Endothelial cell of umbilical vein (primary cell): Measurements from ENCODE around the gene GOLGA6B. TPM values are rescaled to one million over a fixed set of nuclear protein-coding genes. Genes with fewer than 3 reads are reported as not detected.

Experiments
- BruUV-seq: library from RNA; stranded (reverse); fragments of 400-500 nt; replicated peaks from 2 replicates; lab custom pipeline; 2021; lab: Mats Ljungman, UMichigan
- CTCF ChIA-PET: fragments of 300-600, 350-600 bp; sonication (Branson Sonifier 250); formaldehyde crosslinking; loops from one replicate; lab custom pipeline; 2021; ENCODE audit warnings: antibody characterized with exemption, inconsistent platforms; lab: Charles Lee
- POLR2A ChIA-PET: fragments of 300-600, 350-600 bp; sonication (Branson Sonifier 250); formaldehyde crosslinking; loops from one replicate; lab custom pipeline; 2021; ENCODE audit warnings: antibody characterized with exemption, inconsistent platforms; lab: Charles Lee
- DNase-seq: peaks from one replicate; pipeline ENCODE4 v3.0.0-alpha.2; 2011; ENCODE audit warnings: low read depth, low spot score
- FAIRE-seq: peaks from 2 replicates; lab custom pipeline; 2011; peaks lifted over from hg19 to GRCh38; lab: Jason Lieb, UNC
- H2AFZ ChIP-seq: 2 replicates; pipeline ENCODE4 v1.6.0; 2012; ENCODE audit warnings: low read depth, low read length, control low read depth, inconsistent platforms
- H3K27ac ChIP-seq: 2 replicates; pipeline ENCODE4 v1.5.1; 2011; ENCODE audit warnings: low read depth, mild to moderate bottlenecking, control low read depth, low read length, moderate library complexity; ENCODE audit not compliant: insufficient read depth
- H3K27me3 ChIP-seq, 2 experiments: 2 replicates each; pipeline versions ENCODE4 v1.6.0 to v1.6.1; 2011; ENCODE audit warnings: low read length in 2 of 2, mixed read lengths in 1 of 2; ENCODE audit not compliant: control insufficient read depth in 2 of 2, insufficient read depth in 2 of 2
- H3K36me3 ChIP-seq, 2 experiments: 2 replicates in 1 of 2; 3 replicates in 1 of 2; pipeline ENCODE4 v1.5.1; 2011; ENCODE audit warnings: low read length in 2 of 2, mild to moderate bottlenecking in 1 of 2, moderate library complexity in 1 of 2; ENCODE audit not compliant: control insufficient read depth in 2 of 2, insufficient read depth in 2 of 2; ENCODE audit errors: extremely low read depth in 1 of 2
- H3K4me1 ChIP-seq: 3 replicates; pipeline ENCODE4 v1.5.1; 2011; ENCODE audit warnings: mild to moderate bottlenecking, low read length; ENCODE audit not compliant: control insufficient read depth, insufficient read depth; ENCODE audit errors: extremely low read depth
- H3K4me2 ChIP-seq: 2 replicates; pipeline ENCODE4 v1.6.1; 2011; ENCODE audit warnings: low read length, control low read depth, mixed read lengths; ENCODE audit not compliant: insufficient read depth
- H3K4me3 ChIP-seq, 3 experiments: fragments of 200-600 bp in 1 of 3; sonication (generic), shearing (Covaris generic) in 1 of 3; replicated peaks in 1 of 3; 2 replicates each; pipeline ENCODE4 v1.5.1; 2011 to 2016; ENCODE audit warnings: control low read depth in 3 of 3, low read length in 3 of 3, mild to moderate bottlenecking in 2 of 3, inconsistent platforms in 1 of 3, low read depth in 1 of 3, moderate library complexity in 1 of 3; ENCODE audit not compliant: insufficient read depth in 1 of 3
- H3K79me2 ChIP-seq: 2 replicates; pipeline ENCODE4 v1.6.0; 2012; ENCODE audit warnings: low read length, inconsistent platforms; ENCODE audit not compliant: control insufficient read depth, insufficient read depth
- H3K9ac ChIP-seq: replicated peaks from 2 replicates; pipeline ENCODE3; 2011; ENCODE audit warnings: low read length, control low read depth; ENCODE audit not compliant: insufficient read depth; ENCODE audit errors: extremely low read depth
- H3K9me1 ChIP-seq: replicated peaks from 3 replicates; pipeline ENCODE4 v1.6.0; 2011; ENCODE audit warnings: mild to moderate bottlenecking, low read length; ENCODE audit not compliant: control insufficient read depth, insufficient read depth; ENCODE audit errors: extremely low read depth
- H3K9me3 ChIP-seq: replicated peaks from 2 replicates; pipeline ENCODE4 v1.5.1; 2012; ENCODE audit warnings: low read length, inconsistent platforms; ENCODE audit not compliant: control insufficient read depth, insufficient read depth
- H4K20me1 ChIP-seq: replicated peaks from 2 replicates; pipeline ENCODE3; 2011; ENCODE audit warnings: mild to moderate bottlenecking, low read length; ENCODE audit not compliant: control insufficient read depth, insufficient read depth; ENCODE audit errors: extremely low read depth
- EZH2 ChIP-seq: IDR thresholded peaks from 2 replicates; pipeline ENCODE4 v1.6.1; 2012; ENCODE audit warnings: borderline replicate concordance, low read depth, mild to moderate bottlenecking, moderate library complexity, low read length, inconsistent platforms; ENCODE audit not compliant: severe bottlenecking
- FOS ChIP-seq: IDR thresholded peaks from 2 replicates; pipeline ENCODE4 v1.6.1; 2011; ENCODE audit warnings: mild to moderate bottlenecking, low read length, moderate library complexity, borderline replicate concordance; ENCODE audit not compliant: insufficient read depth
- GATA2 ChIP-seq: IDR thresholded peaks from 2 replicates; pipeline ENCODE4 v1.7.0; 2011; ENCODE audit warnings: low read depth, mild to moderate bottlenecking, moderate library complexity, mixed read lengths, low read length; ENCODE audit not compliant: insufficient read length, insufficient read depth
- JUN ChIP-seq: IDR thresholded peaks from 2 replicates; pipeline ENCODE4 v1.6.1; 2011; ENCODE audit warnings: borderline replicate concordance, low read depth; ENCODE audit not compliant: insufficient read length, insufficient read depth
- MYC ChIP-seq: IDR thresholded peaks from one replicate; pipeline ENCODE4 v1.6.1; 2011; ENCODE audit warnings: mild to moderate bottlenecking, low read depth, low read length
- POLR2A ChIP-seq: IDR thresholded peaks from 2 replicates; pipeline ENCODE4 v1.6.1; 2012; ENCODE audit warnings: low read depth, mild to moderate bottlenecking, control low read depth, low read length
- POLR2AphosphoS5 ChIP-seq: IDR thresholded peaks from 2 replicates; pipeline ENCODE4 v1.6.1; 2012; ENCODE audit warnings: low read depth, mild to moderate bottlenecking, control low read depth, low read length, moderate library complexity; ENCODE audit not compliant: insufficient read depth
- dilution Hi-C: fragments of 300-500 bp; cut with MboI; formaldehyde crosslinking; loops from one replicate; pipeline ENCODE4 v1.15.0; 2019; ENCODE audit warnings: low sequenced_read_pairs; ENCODE audit not compliant: extremely low pct_ligation_motif_present
- intact Hi-C: fragments of 100-400 bp; cut with micrococcal nuclease; formaldehyde crosslinking; loops from one replicate; pipeline ENCODE4 v1.10.0; 2022
- polyA plus RNA-seq, 4 experiments: library from polyadenylated mRNA; depleted of rRNA in 3 of 4; stranded (reverse) in 3 of 4; unstranded in 1 of 4; fragments of >200 nt; gene quantifications; 2 replicates each; pipeline versions ENCODE4 v1.2.1 to v1.2.3, GENCODE V29; 2011 to 2012; ENCODE audit warnings: missing spikeins in 1 of 4
- total RNA-seq: library from RNA; stranded (reverse); gene quantifications from 2 replicates; pipeline ENCODE4 v1.2.3, GENCODE V29; 2021
- TF ChIP-seq, protein P1 (sequence below), 2 donors: IDR thresholded peaks; 1 replicate in 1 of 2; 2 replicates in 1 of 2; pipeline ENCODE4 v1.5.1; 2011; ENCODE audit warnings: low read length in 2 of 2, mild to moderate bottlenecking in 2 of 2, moderate library complexity in 2 of 2, control low read depth in 1 of 2, inconsistent platforms in 1 of 2, low read depth in 1 of 2; ENCODE audit not compliant: insufficient read depth in 1 of 2; ENCODE audit errors: extremely low read depth in 1 of 2
- TF ChIP-seq, protein P2 (sequence below): IDR thresholded peaks from 2 replicates; pipeline ENCODE4 v1.6.1; 2011; ENCODE audit not compliant: insufficient read depth, insufficient read length

Gene GOLGA6B
- total and polyA plus RNA-seq, 2 donors (not counting 3 experiments of a cell fraction or from before 2014, with no cell fraction given), result not detected

DNA sequence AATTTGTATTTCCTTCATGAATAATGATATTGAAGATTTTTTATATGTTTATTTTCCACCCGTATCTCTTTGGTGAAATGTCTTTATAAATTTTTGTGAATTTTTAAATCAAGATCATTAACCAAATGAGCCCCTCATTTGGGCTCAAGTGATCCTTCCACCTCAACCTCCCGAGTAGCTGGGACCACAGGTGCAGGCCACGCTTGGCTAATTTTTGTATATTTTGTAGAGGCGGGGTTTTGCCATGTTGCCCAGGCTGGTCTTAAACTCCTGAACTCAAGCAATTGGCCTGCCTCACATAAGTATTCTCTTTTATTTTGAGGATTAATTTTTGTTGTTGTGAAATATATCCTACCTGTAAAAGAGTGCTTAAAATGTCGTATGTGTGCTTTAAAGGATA is 36.4 kb downstream of the GOLGA6B start:
- intact Hi-C loops (no loop called here), dilution Hi-C loops (no loop called here)
- no TSS peak for BruUV-seq
- ChIA-PET CTCF (no interaction called here), POLR2A (interaction anchor here (0.5 kb wide), 1 partner anchor 93 kb away, joined by 4 read pairs; no protein-coding TSS in a partner anchor)
- H3K36me3 ChIP-seq, result no peaks in the 10 kb centered on the region
- H2AFZ ChIP-seq, result no peak overlapping the region
- no peaks in the 10 kb centered on the region for H3K9me3 ChIP-seq
- TF ChIP-seq, protein P1, sequence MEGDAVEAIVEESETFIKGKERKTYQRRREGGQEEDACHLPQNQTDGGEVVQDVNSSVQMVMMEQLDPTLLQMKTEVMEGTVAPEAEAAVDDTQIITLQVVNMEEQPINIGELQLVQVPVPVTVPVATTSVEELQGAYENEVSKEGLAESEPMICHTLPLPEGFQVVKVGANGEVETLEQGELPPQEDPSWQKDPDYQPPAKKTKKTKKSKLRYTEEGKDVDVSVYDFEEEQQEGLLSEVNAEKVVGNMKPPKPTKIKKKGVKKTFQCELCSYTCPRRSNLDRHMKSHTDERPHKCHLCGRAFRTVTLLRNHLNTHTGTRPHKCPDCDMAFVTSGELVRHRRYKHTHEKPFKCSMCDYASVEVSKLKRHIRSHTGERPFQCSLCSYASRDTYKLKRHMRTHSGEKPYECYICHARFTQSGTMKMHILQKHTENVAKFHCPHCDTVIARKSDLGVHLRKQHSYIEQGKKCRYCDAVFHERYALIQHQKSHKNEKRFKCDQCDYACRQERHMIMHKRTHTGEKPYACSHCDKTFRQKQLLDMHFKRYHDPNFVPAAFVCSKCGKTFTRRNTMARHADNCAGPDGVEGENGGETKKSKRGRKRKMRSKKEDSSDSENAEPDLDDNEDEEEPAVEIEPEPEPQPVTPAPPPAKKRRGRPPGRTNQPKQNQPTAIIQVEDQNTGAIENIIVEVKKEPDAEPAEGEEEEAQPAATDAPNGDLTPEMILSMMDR (IDR thresholded peaks at IDR 0.05; ENCODE audit: extremely low read depth in 1 of 2, insufficient read depth in 1 of 2, low read depth in 1 of 2, low read length in 2 of 2), result no peak
- TF ChIP-seq JUN (no peak), EZH2 (no peak), POLR2A (no peak), GATA2 (no peak), MYC (no peak), FOS (no peak), POLR2AphosphoS5 (no peak)
- TF ChIP-seq, protein P2, sequence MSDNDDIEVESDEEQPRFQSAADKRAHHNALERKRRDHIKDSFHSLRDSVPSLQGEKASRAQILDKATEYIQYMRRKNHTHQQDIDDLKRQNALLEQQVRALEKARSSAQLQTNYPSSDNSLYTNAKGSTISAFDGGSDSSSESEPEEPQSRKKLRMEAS, result no peak
- no peaks in the 10 kb centered on the region for H3K79me2 ChIP-seq
- peaks cover 3% of the 10 kb centered on the region for H3K4me1 ChIP-seq
- no peak overlapping the region for H3K27ac ChIP-seq
- no peaks in the 10 kb centered on the region for H3K27me3 ChIP-seq
- H3K4me3 ChIP-seq, result no peak overlapping the region
- no peak overlapping the region for H3K9ac ChIP-seq
- H4K20me1 ChIP-seq, result no peaks in the 10 kb centered on the region
- FAIRE-seq (no peak), DNase-seq (no peak)
- no peaks in the 10 kb centered on the region for H3K9me1 ChIP-seq
- no peak overlapping the region for H3K4me2 ChIP-seq
